ENCODE measurements around the gene KXD1.

- TF ChIP-seq POLR2A (IDR thresholded peaks at IDR 0.05) (no peak), CTCF (IDR thresholded peaks at IDR 0.05) (no peak)
These were observed 31.4 kb upstream of the KXD1 start for GRCh38 chr19:18526316-18526715.

All from uterus (tissue), 2 donors.